Stimulated activated CD4-positive, alpha-beta T cell treated with anti-CD3 and anti-CD28 coated beads, TNF-alpha, amount 100 ng/mL, for 1 hour (primary cell): Measurements from ENCODE around the gene KDM8.

Experiments used
- DNase-seq, 3 donors: peaks; one replicate each; pipeline ENCODE4 v3.0.0-alpha.2; 2020; ENCODE audit warnings: low read depth in 3 of 3, low spot score in 1 of 3

Gene KDM8

DNA sequence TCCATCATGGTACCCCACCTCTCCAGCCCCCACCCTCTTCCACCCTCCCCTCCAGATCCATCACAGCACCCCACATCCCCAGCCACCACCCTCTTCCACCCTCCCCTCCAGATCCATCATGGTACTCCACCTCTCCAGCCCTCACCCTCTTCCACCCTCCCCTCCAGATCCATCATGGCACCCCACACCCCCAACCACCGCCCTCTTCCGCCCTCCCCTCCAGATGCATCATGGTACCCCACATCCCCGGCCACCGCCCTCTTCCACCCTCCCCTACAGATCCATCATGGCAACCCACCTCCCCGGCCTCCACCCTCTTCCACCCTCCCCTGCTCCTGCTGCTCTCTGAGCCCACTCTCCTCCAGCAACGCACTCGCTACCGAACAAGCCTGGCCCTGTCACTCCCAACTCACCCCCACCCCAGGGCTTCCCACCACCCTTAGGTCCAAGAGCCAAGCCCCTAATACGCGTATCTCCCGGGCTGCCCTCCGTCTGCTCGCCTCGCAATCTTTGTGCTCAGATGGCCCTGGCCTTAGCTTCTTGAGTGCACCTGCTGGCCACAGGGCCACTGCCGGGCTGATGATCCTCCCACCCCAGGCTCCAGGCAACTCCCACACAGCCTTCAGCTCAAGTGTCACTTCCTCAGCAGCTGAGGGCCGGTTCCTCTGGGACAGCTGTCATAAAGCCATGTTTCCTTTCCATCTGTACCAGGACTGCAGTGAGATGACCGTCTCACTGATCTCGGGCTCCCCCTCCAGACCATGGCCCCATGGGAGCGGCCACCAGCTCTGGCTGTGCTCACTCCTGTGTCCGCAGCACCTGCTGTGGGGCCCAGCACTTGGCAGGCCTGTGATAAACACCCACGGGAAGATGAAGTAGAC lies 25.5 kb downstream of the KDM8 start:
- DNase-seq: no peak

DNA sequence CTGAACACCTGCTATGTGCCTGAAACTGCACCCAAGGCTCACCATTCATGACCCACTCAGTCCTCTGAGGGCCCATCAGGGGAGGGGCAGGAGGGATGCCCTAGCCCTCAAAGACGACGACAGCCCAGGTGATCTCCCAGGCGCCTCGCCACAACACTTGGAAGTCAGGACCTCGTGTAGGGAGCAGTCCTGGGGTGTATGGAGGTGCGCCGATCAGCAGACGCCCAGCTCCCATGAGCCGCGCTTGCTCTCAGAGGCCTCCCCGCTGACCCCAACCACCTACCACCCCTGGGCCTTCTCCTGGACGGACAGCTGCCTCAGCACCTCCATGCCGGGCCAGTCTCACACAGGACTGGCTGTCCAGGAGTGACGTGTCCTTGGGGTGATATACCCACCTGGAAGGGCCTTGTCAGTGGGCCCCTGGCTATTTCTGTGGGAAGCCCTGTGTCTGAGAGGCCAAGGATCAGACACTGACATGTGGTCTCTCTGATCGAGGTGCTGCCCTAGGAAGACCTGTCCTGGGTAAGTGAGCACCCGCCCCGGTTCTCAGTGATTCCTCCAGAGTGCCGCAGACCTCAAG lies 26.7 kb downstream of the KDM8 start:
- DNase-seq: no peak

DNA sequence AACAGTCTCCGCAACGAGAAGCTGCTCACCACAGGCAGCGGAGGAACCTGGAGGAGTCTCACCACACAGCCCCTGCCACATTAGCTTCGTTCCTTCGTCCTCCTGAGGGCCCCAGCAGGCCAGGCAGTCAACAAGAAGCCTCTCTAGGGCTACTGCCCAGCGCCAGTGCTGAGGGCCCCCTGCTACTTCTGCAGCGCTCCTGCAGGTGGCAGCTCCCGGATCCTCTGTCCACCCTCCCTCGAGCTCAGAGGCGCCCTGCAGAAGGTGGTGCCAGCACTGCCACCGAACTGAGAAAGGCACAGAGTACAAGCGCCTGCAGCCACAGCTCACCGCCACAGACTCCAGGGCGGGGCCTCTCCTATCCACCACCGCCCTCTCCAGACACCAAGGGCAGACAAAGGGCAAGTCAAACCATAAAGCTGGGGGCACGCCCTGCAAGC lies 27.3 kb downstream of the KDM8 start:
- DNase-seq: peak; percentile 30 to 64 (median 60)

DNA sequence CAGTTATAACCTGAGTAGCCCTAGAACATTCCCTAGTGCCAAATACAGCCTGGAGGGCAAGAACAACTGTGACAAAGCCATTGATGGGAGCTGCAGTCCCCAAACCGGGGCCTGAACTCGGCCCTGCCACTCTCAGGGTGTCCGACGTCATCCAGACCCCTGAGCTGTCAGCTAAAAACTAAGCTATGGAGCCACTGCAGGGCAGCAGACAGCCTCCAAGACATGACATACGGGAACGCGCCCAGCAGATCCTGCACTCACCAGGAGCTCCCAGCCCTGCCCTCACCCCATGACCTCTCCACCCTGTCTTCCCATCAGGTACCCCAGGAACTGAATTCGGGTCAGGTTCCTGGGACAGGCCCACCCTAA lies 28.4 kb downstream of the KDM8 start:
- DNase-seq: no peak

DNA sequence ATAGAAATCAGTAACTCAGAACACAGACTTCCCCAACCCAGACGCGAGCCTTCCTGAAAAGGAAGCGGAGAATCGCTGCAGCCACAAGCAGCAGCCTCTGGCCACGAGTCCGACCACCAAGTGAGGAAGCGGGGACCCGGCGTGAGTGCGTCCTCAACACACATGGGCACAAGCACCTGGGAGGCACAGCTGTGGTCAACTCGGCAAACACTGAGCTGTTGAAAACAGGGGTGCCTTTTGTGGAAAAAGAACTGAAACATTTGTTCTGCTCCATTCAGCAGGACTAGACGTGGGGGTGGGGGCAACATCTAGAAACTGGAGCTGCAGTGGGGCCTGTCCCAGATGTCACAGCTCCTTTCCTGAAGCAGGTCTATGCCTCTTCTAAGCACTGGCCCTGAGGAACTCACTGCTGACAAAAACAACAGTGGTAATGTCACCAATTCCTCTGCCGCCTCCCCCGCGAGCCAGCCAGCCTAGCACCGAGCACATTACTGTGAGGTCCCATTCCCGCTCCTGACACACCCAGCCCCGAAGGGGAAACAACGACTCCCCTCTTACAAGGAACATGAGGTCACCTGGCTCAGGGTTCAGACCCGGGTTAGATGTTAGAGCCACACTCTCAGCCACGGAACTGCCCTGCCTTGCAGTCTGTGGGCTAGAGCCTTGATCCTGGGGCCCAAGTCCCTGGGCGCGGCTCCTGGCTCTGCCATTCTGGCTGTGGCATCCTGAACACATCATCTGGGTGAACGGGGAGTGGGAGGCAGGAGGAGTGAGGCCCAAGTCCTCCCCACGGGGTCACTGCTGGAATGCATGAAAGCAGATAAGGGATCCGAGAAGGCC lies 29.0 kb downstream of the KDM8 start:
- peak in 1 of 3 donors; percentile 33 for DNase-seq

DNA sequence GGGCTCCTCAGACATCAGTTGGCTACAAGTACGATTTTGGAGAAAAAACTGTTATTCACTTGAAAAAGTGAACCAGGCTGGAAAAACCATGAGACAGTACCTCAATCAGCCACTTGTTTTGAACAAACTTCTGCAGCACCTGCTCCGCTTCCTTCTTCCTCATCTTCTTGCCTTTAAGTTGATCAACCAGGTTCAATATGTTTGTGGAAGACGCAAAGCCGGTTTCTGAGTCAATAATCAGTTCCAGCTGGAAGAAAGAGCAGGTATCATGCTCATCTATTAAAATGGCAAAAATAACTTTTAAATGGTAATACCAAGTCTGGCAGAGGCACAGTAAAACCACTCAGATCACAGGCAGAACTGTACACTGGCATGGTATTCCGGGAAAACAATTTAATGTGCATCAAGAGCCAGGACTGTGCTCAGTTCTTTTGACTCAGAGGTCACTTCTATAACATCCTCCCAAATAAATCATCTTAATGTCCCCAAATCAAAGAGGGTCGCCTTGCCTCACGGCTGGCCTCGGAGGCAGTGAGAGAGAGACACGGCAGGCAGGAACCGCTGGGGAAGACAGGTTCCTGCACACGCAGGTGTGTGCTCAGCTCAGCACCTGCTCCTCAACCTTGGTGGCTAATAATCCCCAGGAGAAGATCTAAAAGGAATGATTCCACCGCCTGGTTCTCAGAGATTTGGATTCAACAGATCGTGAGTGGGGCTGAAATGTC lies 29.7 kb downstream of the KDM8 start:
- DNase-seq: no peak

DNA sequence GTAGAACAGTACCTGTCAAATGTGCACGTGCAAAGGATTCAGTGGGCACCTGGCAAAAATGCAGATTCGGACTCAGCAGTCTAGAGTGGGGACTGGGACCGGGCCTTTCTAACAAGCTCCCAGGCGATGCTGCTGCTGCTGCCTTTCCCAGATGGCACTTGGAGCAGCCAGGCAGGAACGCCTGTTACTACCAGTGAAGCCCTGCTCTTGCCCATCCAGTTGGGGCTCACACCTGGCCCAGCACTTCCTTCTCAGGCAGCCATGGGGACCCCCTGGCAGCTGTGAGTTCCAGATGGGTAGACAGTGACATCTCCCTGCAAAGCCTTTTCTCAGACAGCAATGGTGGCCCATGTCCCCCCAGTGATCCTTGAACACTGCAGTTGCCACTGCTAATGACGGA lies 30.4 kb downstream of the KDM8 start:
- no peak for DNase-seq

DNA sequence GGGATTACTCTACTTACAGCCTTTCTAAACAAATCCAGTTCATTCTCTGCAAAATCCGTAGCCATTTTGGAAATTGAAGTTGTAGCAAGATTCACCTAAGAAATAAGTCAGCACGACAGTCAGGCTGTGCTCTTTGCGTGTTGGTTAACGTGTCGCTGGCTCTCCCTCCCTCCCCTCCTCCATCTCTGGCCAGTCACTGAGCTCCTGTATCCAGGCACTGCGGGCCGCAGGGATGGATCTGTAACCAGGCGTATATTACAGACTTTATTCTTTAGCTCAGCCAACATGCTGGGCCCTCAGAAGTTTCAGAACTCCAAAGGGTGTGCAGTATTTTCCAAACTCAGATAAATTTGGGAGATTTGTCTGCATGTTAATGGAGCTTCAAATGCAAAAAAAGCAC lies 30.8 kb downstream of the KDM8 start:
- no peak for DNase-seq

DNA sequence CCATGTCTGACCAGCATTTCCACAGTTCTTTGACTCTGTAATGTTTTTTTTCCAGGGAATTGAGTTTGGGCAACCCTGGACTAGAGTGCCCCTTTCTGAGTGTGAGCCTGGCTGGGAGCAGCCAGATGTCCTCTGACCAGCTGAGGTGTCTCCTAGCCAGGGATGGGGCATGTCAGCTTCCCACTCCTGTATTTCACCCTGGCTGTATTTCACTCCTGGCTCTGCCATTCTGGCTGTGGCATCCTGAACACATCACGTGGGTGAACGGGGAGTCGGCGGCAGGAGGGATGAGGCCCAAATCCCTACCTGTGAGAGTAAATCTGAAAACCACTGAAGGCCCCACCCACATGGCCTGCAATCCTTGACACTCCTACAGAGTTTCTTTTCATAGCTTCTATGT lies 31.3 kb downstream of the KDM8 start:
- no peak for DNase-seq

DNA sequence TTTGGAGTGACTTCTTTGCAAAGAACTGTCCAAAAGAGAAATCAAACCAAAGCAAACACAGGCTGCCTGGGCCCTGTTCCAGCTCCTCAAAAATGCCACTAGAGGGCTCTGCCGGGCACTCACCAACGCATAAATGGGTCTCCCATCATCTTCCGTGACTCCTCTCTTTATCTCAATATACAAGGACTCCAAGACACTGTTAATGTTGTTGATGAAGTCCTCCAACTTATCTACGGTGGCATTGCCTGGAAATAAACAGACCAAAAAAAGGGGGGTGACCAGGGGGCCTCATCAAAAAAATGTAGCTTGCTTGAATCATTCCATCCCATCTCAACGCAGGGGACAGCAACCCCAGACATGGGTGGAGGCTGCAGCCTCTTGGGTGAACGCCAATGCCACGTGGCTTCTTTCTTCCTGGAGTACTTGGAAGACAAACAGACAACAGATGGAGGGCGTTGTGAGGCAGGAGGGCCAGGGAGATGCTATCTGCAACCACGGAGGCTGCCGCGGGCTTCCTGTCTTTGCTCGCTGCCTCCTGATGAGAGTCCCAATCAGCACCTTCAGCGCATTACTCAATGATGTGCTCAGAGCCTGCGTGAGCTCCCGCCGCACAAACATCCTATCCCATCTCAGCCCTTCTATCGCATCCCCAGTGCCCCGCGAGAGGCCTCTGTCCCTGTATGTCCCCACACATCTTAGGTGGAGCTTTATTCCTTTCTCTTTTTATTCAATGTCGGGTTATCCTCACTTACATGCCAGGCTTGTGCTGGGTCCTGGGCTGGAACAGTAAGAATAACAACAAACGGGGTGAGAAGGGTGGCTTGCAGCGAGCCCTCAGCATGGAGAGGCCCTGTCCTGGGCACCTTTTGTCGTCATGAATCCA lies 32.0 kb downstream of the KDM8 start:
- peak; percentile 50 to 85 (median 73) for DNase-seq

DNA sequence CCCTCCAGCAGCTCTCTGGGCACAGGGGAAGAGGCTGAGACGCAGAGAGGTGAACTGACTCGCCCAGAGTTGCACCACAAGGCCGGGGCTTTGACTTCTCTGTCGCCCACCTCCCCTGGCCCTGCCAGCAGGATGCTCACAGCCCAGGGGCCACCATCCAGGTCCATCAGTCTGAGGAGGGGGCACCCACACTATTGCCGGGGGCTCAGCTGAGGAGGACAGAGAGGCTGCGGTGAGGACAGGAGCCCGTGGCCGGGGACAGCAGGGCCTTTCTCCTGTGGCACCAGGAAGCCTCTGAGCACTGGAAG lies 32.6 kb downstream of the KDM8 start:
- no peak for DNase-seq

DNA sequence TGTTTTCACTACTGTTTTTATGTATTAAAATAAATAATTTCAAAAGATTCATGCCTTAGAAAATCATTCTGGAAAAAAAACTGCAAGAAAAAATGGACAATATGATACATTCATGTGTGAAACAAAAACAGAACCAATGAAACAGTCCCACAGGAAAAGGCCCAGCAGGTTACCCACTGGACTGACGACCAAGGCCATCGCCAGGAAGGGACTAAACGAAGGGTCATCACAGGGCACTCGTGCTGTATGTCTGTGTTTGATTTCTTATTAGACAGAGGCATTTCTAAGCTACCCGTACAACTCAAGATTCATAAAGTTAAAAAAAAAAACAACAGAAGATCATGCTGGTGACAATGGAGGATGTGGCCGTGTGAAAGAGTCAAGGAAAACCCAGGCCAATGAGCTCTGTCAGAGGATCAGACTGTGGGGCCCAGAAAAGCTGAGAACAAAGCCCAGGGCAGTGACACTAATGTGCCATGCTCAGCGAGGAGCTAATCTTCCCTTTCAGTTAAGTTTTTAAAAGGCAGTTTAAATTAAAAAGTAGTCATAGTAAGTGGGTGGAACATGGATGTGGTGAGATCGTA lies 33.4 kb downstream of the KDM8 start:
- no peak for DNase-seq

DNA sequence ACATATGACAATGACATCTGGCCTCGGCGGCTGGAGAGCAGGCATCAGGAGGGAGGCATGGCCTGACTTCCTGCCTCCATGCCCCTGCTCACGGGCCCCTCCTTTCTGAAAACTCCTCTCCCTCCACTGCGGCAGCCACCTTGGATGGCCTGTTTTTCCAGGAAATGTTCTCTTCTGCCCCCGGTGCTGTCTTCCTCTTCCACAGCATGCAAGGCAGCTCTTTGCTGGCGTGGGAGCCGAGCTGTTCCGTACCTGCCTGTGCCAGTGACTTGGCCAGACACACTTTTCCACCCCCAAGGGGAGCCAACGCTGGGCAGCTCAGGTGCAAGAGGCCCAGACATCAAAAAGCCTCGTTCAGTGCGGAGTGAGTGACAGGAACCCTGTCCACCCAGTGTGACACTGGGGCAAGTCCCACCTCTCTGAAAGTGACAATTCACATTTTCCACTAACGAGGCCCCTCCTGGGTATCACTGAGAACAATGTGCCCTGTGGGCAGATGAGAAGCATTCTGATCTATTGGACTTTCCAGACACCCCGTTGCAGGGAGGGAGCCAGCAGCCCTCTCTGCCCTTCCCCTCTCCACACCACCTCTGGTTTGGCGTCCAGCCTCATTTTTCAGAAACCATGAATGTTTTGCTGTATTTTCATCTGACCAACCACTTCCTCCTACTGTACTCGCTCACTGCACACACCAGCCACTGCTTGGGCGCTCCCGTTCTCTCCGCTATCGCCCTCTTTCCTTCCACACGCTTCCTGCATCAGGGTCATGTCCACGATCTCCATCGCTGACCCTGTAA lies 34.1 kb downstream of the KDM8 start:
- peak; percentile 57 to 65 (median 61) for DNase-seq

DNA sequence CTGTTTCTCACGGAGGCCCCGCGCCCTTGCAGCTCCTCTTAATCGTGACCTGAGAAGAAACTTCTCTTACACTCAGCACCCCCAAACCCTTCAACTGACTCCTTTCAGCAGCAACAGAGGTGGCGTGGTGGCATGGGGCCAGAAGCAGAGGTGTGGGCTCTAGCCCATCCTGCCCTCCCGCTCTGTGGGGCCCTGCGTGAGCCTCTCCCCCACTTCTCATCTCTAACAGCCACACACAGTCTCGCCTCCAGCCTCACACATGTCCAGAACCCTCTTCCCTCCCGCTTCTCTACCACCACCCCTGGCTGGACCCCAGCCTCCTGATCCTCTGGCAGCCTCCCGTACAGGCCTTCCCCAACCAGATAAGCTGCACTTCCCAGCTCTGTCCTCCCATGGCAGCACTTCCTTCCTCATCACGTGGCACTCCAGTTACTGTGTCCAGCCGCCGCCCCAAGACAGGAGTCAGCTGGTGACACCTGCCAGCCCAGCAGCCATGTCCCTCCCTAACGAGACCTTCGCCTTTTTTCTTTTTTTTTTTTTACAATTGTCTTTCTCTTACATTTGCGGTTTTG lies 34.8 kb downstream of the KDM8 start:
- DNase-seq: peak in 1 of 3 donors; percentile 30

DNA sequence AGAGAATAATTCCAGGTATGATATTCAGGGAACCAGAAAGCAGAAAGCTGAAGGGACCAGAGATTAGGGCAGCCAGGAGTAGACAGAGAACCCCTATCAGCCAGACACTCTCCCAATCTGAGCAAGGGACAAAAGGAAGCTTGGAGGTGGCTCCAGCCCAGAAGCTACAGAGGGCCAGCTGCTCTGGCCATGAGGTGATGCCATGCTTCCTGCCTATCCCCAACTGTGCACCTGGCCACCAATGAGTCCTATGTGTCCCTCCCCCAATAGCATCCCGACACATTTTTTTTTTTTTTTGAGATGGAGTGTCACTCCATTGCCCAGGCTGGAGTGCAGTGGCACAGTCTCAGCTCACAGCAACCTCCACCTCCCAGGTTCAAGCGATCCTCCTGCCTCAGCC lies 35.3 kb downstream of the KDM8 start:
- DNase-seq: no peak

DNA sequence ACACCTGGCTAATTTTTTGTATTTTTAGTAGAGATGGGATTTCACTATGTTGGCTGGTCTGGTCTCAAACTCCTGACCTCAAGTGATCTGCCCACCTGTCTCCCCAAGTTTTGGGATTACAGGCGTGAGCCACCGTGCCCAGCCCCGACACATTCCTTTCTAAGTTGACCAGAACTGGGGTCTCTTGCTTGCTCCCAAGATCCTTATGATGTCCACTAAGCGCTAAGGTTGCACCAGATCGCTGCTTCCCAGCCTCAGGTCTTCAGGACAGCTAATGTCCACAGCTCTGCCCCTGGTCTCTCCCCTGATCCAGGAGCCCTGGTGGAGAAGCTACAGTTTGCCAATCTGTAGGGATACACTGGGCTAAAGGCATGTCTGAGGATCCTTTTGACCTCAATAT lies 35.7 kb downstream of the KDM8 start:
- no peak for DNase-seq

DNA sequence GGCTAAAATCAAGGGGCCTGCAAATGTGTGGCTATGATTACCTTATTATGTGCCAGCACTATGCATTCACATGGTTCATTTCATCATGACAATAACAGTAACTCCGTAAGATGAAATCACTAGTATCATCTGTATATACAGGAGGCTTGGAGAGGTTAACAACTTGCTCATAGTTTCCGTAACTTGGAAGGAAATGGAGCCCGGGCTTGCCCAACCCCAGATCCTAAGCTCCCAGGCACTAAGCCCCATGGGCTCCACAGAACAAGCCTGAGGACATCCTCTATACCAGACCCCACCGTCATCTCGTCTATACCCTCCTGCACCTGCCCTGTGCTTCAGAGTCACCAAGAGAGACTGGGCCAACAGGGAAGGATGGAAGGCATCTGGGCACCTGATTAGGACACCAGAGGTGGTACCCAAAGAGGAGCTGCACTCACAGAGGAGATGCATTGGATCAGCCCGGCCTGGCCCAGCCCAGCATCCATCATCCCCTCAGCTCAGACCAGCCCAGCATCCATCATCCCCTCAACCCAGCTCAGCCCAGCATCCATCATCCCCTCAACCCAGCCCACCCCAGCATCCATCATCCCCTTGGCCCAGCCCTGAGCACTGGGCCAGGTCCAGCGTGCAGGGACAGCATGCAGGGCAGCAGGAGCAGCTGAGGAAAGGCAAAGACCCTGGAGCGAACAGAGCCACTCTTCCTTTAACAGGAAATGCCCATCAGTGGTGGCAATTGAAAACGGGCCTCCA lies 36.8 kb downstream of the KDM8 start:
- no peak for DNase-seq

DNA sequence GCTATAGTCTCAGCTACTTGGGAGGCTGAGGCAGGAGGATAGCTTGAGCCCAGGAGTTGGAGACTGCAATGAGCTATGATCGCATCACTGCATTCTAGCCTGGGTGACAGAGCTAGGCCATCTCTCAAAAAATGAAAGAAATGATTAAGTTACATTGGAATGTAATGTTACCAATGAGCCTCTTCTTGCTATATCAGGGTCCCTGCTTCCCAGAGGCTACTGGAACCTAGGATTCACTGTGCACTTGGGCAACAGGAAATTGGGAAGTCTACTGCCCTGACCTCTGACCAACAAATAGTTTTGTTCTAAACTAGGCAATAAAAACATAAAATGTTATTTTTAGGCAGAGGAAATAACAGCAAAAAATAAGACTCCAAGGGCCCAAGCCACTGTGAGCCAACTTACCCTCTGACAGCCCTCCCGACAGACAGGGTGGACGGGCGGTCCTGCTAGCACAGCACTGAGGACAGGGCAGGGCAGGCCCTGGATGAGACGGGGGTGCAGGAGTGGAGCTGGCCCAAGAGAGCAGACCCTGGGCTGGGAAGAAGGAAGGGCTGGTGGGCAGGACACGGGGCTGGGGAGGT lies 37.7 kb downstream of the KDM8 start:
- no peak for DNase-seq
